HG02798 (cell line): Measurements from ENCODE around the gene MCCC2.
"Not testable (repeated sequence)": the region's sequence is repeated elsewhere in the genome, so short reads cannot be mapped to it uniquely, and the experiment has no call there.

ENCODE experiments used
- ATAC-seq: cut with Tn5 transposase; IDR thresholded peaks from one replicate; pipeline ENCODE4 v1.9.1; 2021; ENCODE audit warnings: mild to moderate bottlenecking; ENCODE audit not compliant: unreplicated experiment, poor library complexity

The MCCC2 gene

DNA sequence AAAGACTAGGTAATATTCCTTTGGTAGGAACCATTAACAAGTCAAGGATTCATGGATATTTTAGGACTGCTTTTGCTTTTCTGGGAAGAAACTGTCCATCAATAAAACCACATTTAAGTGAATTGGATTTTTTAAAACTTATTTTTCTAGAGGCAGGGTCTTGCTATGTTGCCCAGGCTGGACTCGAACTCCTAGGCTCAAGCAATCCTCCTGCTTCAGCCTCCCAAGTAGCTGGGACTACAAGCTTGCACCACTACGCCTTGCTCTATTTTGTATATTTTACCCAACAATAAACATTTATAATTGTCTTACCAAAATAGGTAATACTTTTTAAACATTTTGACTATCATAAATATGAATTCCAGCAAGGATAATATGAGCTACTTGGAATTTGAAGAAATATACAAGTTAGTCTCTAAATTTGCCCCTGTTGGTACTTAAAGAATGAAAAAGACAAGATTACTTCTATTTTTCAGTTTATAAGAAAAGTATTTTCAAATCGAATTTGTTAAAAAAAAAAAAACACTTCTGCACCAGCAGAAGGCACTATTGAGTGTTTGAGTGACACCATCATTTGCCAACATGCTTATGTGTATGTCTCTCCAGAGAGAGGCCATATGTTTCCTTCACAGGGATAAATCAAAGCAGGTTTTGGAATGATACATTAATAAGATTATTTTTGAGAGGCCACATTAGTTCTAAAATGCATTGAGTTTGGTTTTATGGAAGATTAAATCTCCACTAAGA, 71.9 kb downstream of the MCCC2 start:
- no peak for ATAC-seq

DNA sequence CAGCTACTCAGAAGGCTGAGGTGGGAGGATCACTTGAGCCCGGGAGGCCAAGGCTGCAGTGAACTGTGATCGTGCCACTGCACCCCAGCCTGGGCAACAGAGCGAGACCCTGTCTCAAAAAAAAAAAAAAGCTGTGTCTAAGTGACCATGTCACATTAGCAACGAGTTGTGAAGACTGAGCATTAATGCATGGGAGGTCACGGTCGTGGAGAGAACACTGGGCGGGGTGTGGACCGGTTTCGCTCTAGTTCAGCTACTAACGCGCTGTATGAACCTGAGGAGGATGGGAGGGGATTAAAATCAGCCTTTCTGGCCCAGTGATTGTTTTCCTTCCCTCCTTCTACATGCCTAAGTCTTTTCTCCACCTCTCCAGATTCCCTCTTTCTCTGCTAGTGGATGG, 75.2 kb downstream of the MCCC2 start:
- no peak for ATAC-seq

DNA sequence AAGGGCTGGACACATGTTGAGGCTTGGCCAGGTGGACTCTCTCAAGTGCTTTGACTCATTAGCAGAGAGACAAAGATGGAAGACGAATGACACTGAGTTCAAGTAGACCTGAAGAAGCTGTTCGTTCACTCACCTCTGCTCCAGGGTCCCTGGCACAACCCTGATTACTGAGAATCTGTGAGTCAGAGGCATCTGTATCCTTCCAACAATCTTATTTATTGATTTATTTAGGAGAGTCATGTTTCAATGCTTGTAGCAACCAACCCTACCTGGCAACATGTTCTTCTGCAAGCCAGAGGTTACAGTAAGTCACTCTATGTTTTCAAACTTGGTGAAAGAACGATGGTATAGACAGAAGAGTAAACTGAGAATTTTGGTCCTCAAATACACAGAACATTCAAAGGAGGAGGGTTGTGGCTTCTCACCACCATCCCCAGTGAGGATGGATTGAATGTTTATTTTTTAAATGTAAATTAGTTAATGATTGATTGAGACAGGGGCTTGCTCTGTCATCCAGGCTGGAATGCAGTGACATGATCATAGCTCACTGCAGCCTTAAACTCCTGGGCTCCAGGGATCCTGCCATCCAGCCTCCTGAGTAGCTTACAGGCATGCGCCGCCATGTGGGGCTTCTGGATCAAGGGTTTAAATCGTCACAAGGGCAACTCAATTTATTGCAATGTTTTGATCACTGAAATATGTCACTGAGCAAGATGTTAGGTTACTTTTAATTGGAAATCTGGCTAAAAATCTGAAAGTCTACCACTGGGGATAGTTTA, 76.2 kb downstream of the MCCC2 start:
- no peak for ATAC-seq

DNA sequence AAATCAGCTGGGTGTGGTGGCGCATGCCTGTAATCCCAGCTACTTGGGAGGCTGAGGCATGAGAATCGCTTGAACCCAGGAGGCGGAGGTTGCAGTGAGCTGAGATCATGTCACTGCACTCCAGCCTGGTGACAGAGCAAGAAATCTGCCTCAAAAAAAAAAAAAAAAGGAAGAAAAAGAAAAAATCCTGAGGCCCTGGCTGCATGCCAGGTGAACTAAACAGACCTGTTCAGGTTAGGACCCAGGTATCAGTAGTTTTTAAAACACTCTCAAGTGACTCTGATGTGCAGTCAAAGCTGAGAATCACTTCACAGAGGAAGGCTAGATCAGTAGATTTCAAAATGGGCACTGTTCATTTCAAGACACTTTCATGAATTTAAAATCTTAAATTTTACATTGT, 77.5 kb downstream of the MCCC2 start:
- not testable (repeated sequence) for ATAC-seq

DNA sequence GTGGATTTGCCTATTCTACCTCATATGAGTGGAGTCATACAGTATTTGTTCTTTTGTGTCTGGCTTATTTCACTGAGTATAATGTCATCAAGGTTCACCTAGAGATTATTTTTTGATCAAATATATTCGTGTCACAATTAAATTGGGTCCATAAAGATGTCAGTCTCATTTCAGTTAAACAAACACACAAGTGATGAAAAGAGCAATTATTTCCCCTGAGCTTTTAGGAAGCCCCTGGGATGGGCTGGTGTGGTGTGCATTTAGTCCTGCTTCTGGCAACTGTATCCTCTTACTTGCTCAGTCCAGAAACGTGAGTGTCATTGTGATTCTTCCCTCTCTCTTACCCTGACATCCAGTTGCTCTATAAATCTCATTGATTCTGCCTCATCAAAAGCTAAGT, 79.2 kb downstream of the MCCC2 start:
- ATAC-seq = no peak

DNA sequence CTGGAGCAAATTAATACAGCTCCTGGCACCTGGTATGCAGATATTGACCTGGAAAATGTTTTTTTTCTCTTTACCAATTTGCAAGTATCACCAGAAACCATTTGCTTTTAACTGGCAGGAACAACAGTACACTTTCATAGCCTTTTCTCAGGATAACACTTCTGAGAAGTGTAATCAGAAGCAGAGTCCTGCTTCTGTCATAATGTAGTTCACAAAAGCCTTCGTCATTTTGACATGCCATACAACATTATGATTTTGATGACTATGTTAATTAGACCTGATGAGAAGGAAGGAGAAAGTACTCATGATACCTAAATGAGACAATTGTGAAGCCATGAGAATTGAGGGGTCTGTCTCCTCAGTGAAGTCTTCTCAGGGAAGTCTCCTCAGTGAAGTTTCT, 90.8 kb downstream of the MCCC2 start:
- ATAC-seq = no peak

DNA sequence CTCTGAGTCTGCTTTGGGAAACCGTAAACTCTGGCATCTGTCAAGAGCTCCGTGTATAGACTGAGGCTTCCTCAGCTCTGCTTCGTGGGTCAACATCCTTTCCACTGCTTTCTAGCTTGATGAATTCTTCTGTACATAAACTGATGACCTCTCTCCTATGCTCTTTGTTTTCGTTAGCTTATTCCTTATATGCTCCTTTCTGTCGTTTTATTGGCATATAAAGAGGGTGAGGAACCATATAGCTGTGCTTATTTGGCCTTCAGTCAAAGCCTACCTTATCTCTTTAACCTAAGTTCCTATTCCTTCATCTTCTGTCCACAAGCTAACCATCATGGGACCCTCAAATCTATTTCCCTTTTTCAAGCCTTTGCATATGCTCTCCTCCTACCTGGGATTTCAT, 92.6 kb downstream of the MCCC2 start:
- no peak for ATAC-seq

DNA sequence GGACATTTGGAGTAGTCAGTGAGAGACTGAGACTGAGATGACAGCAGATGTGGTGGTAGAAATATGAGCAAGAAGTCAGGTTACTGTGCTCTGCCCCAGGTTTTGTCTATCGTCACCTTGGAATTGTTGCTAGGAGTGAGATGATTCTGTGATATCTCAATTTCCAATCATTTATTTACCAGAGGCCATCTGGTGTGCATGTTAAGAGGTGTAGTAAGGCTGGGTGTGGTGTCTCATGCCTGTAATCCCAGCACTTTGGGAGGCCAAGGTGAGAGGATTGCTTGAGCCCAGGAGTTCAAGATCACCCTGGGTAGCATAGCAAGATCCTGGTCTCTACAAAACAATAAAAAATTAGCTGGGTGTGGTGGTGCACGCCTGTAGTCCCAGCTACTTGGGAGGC, 93.4 kb downstream of the MCCC2 start:
- no peak for ATAC-seq

DNA sequence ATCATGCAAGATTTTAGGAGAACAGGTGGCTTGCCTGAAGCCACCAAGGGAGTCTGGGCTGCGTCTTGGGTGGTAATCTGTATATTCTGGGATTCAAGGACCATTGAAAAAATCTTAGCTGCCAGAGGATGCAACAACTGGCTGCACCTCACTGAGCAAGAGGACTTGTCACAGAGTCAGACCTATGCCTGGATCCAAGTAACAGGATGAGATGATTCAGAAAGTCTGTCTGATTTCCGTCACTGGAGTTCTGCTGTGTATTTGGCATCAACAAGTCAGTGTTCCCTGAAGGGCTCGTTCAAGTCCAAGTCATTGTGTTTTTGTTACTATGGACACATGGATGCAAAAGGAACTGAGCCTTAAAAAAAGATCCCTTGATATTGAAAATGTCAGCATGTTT, 94.2 kb downstream of the MCCC2 start:
- no peak for ATAC-seq

DNA sequence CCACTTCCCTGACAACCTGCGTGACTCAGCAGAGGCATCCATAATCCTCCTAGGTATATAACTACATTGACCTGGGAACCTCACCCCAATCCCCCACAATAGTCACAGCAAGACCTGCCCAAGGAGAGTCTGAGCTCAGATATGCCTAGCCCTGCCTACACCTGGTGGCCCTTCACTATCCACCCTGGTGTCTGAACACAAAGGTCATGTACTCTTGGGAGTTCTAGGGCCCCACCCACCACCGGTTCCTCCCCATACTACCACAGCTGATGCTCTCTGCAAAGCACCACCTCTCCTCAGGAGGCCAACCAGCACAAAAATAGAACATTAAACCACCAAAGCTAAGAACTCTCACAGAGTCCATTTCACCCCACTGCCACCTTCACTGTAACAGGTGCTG, 97.2 kb downstream of the MCCC2 start:
- ATAC-seq = no peak

DNA sequence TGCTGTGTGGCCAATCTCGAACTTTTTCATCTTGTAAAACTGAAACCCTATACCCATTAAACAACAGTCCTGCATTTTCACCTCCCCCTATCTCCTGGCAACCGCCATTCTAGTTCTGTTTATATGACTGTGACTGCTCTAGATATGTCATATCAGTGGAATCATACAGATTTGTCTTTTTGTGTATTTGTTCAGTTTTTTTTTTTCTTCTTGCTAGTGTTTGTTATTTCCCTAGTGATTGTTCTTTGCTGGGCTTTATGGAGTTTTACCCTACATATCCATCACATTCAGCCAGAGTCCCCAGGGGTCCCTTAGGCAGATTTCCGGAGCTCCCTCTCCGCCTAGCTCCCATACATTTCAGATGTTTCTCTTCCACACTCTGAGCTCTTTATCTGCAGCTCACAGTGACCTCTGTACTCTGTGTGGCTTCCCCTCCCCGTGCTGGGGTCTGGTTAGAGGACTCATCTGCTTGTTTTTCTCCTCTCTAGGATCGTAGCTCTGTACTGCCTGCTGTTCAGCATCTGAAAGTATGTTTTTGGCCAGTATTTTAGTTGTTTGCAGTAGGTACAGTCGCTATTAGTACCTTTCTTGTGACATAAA, 106.8 kb downstream of the MCCC2 start:
- ATAC-seq = no peak

DNA sequence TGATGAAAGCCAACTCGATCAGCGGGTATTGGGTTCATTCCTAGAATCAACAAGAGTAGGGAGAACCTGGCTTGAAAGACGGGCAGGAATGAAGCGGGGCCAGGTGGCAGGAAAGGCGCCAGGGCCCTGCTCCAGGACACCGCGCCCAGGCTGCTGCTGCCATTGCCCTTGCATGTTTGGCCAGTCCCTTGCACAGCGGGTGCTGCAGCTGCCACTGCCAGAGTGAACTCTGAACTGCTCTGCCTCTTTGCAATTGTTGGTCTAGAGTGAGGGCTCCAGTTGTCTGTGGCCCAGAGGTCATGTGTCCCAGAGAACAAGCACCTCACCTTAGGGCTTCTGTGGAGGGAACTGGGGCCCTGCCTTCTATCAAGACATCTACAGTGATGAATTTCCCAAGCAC, 107.9 kb downstream of the MCCC2 start:
- no peak for ATAC-seq

DNA sequence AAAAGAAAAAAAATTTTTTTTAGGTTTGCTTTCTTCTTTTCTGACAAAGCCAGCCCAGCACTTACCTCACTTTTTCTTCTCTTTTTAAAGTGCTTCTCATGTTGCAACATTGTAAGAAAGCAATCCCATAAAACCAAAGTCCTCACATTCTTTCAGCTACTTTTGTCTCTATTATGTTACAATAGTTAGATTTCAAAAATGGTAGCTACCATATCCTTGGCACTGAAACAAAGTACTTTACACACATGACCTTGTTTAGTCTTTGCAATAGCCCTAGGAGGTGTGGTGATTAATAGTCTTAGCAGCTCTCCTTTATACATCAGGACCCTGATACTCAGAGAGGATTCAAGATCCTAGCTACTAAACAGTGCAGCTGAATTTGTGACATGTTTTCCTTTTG, 108.5 kb downstream of the MCCC2 start:
- no peak for ATAC-seq

DNA sequence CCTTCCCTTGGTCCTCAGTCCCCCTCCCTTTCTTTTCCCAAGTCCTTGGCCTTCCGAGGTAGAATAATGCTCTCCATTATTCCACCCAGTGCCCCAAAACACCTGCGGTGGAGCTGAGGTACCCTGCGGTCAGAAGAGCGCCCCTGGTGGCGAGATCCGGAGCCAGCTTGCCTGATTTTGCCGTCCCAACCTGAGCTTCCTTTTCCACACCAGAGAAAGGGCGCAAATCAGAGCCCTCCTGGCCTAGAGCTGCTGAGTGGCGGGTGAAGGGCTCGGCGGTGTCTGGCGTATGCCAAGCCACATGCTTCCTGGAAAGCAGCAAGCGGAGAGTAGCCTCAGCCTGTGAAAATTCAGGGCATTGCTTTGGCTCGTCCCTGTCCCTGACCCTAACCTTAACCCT, 110.8 kb downstream of the MCCC2 start:
- ATAC-seq = no peak

DNA sequence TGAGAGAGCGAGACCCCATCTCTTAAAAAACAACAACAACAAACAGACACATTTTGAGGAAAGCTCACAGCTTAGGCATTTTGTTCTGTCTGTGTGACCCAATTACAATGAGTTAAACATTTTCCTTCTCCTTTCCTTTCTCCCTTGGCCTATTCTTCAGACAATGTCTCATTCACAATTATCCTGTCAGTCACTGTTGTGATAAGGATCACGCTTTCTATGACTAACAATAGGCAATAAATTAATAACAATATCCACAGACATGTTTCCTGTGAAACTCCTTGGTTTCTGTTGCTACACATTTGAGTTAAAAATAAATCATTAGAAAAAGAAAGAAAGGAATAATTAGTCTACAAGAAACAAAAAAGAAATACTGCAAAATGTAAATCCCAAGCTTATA, 112.1 kb downstream of the MCCC2 start:
- ATAC-seq = no peak

DNA sequence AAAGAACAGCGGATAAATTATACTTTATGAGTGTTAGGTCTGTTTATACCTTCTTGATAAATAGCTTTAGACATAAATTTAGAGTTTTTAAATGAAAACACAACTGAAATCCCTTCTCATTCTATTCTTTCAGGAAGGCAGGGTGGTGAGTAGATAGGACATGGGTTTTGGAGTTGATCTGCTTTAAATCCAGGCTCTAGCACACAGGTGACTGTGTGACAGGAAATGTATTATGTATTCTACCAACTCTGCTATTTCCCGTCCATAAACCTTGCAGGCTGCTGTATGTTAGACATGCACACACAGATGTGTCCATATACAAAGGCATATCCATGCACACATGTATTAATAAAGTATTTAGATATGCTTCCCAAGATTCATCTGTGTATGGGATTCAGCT, 112.6 kb downstream of the MCCC2 start:
- ATAC-seq = no peak

DNA sequence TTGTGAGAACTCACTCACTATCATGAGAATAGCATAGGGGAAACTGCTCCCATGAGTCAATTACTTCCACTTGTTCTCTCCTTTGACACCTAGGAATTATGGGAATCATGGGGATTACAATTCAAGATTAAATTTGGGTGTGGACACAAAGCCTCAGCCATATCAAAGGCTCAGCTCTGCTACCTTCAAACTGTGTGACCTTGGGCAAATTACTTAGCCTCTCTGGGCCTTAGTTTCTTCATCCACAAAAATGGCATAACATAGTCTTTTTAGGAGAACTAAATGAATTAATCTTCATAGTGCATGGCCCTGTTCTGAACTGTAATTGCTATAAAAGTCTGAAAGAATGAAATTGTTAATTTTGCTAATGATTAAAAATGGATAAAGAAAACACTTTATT, 113.7 kb downstream of the MCCC2 start:
- ATAC-seq = no peak

DNA sequence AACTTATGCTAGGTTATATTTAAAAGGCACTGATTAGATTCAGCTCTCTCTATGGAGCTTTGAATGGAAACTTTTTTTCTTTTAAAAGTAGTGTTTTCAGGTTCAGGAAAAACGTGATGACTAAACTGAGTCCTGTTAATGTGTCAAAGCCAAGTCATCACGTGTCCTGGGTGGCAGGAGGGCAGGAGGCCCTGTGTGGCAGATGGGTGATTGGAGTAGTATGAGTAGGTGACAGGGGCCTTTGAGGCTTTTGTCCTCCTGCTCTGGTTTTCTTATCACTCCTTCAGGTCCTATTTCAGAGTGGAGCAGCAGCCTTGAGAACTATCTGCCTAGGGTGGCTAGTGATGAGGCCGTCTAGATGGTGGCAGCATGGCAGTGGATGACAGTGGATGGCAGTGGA, 114.3 kb downstream of the MCCC2 start:
- ATAC-seq = no peak

DNA sequence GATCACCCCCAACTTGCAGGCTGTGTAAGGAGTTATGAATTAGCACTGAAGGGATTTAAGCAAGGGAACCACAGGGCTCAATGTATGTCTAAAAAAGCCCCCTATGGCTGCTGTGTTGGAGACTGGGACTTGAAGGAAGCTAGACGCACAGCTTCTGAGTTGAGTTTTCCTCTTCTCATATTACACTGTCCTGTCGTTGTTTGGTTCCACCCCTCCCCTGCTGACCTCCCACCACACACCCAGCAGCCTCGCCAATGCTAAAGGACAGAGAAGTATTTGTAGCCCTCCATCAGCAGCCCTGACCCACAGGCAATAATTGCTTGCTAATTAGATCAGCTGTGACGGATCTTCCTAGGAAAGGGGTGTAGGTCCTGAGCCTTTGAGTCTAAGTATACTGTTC, 116.8 kb downstream of the MCCC2 start:
- ATAC-seq = no peak

DNA sequence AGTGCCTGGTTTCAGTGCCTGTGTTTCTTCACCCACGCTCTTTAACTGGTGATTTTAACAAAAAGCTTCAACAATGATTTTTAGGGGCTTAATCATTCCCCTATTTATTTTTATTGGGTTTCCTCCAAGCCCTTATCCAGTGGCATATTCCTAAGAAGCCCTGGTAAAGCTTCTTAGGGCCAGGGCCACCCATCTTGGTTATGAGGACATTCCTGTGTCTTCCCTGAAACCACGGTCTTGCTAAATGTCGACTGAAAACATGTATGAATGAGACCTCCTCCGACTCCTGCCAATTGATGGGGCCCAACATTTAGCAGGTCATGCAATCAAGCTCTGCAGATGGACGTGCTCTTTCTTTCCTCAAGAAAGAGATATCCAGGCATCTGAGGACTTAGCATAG, 118.3 kb downstream of the MCCC2 start:
- no peak for ATAC-seq

DNA sequence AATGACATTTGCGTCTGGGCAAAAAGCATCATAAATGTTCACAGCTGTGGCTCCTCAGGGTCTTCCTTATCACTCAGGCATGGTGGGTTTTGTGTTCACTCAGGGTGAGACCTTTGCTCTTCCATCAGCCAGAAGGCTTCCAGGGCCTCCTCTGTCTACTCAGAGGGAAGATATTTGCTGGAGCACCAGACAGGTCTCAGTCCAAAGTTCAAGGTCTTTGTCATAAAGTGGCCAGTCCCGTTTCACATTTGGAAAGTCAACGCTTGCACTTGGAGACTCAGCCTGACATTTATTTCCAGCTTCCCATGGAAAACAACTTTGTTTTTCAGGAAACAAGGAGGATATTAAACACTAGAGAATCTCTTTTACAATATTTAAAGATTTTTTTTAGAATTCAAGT, 119.8 kb downstream of the MCCC2 start:
- ATAC-seq = no peak
